Astrocyte of the cerebellum (primary cell): Measurements from ENCODE around the gene AKT1S1.

Experiments
- DNase-seq: peaks from one replicate; pipeline ENCODE4 v3.0.0-alpha.2; 2011; ENCODE audit warnings: low read depth
- H3K4me3 ChIP-seq: 2 replicates; pipeline ENCODE4 v1.5.1; 2011; ENCODE audit warnings: mild to moderate bottlenecking, low read depth, low read length, moderate library complexity
- CTCF ChIP-seq: IDR thresholded peaks from 2 replicates; pipeline ENCODE4 v1.5.1; 2012; ENCODE audit warnings: low read length, low read depth, moderate library complexity, mild to moderate bottlenecking; ENCODE audit errors: missing control alignments
- in situ Hi-C: cut with HindIII; loops from 2 replicates; pipeline ENCODE4 v1.10.0; 2017; ENCODE audit warnings: low sequenced_read_pairs

AKT1S1 gene

GRCh38 chr19:49857838-49858087 lies 19.4 kb downstream of the AKT1S1 start:
- in situ Hi-C loops: no loop called here

GRCh38 chr19:49857061-49857837 lies 19.9 kb downstream of the AKT1S1 start:
- in situ Hi-C loops: no loop called here
- no peak overlapping the region for H3K4me3 ChIP-seq
- TF ChIP-seq CTCF: no peak

More at GRCh38 chr19:49857838-49858087, 19.4 kb downstream of the AKT1S1 start:
- DNase-seq: no peak
- TF ChIP-seq CTCF: no peak
- H3K4me3 ChIP-seq: no peak overlapping the region

GRCh38 chr19:49856574-49857021 lies 20.6 kb downstream of the AKT1S1 start:
- no peak overlapping the region for H3K4me3 ChIP-seq
- no peak for DNase-seq
- no peak for TF ChIP-seq CTCF
- in situ Hi-C loops: no loop called here

More at GRCh38 chr19:49857061-49857837, 19.9 kb downstream of the AKT1S1 start:
- DNase-seq: no peak

- DNase-seq: no peak
- in situ Hi-C loops: no loop called here
- TF ChIP-seq CTCF: no peak
- no peak overlapping the region for H3K4me3 ChIP-seq
Measured at GRCh38 chr19:49855676-49856573, 21.2 kb downstream of the AKT1S1 start.

- no peak overlapping the region for H3K4me3 ChIP-seq
- no peak for DNase-seq
- in situ Hi-C loops: no loop called here
- no peak for TF ChIP-seq CTCF
Measured at GRCh38 chr19:49855277-49855675, 21.9 kb downstream of the AKT1S1 start.

- in situ Hi-C loops: no loop called here
- no peak overlapping the region for H3K4me3 ChIP-seq
- DNase-seq: no peak
- TF ChIP-seq CTCF: no peak
Measured at GRCh38 chr19:49854378-49855263, 22.5 kb downstream of the AKT1S1 start.
